Mesothelial cell of epicardium (in vitro differentiated cells): ENCODE measurements around the gene CDK13. TPM values are rescaled to one million over a fixed set of nuclear protein-coding genes. Genes with fewer than 3 reads are reported as not detected.
A peak's percentile ranks its signal among the peaks of the same experiment; 100 is the strongest.

Source experiments
- DNase-seq, 2 experiments: peaks; one replicate each; pipeline ENCODE4 v3.0.0; 2021; ENCODE audit warnings: low spot score in 2 of 2; ENCODE audit not compliant: unreplicated experiment in 2 of 2
- H3K27ac Mint-ChIP-seq: 2 replicates; pipeline ENCODE4 v1.8.0; 2021; ENCODE audit warnings: mixed read lengths
- H3K27me3 Mint-ChIP-seq: 2 replicates; pipeline ENCODE4 v1.8.0; 2021; ENCODE audit warnings: low read depth, mixed read lengths
- H3K36me3 Mint-ChIP-seq: 2 replicates; pipeline ENCODE4 v1.8.0; 2021; ENCODE audit warnings: mixed read lengths
- H3K4me1 Mint-ChIP-seq: 2 replicates; pipeline ENCODE4 v1.8.0; 2021; ENCODE audit warnings: mixed read lengths
- H3K4me3 Mint-ChIP-seq: 2 replicates; pipeline ENCODE4 v1.8.0; 2021; ENCODE audit warnings: mild to moderate bottlenecking, moderate library complexity, mixed read lengths
- H3K9me3 Mint-ChIP-seq: 2 replicates; pipeline ENCODE4 v1.8.0; 2021; ENCODE audit warnings: mixed read lengths
- total RNA-seq: library from RNA; stranded (reverse); gene quantifications from 3 replicates; pipeline ENCODE4 v1.2.1, GENCODE V29; 2021
- TF ChIP-seq, protein P1 (sequence below): fragments of 200-600 bp; sonication (generic); IDR thresholded peaks from one replicate; pipeline ENCODE4 v1.5.0; 2021; ENCODE audit warnings: antibody characterized with exemption; ENCODE audit not compliant: unreplicated experiment

CDK13 gene
- total RNA-seq, 1 donor from 2014 or later: 82.0 TPM

DNA sequence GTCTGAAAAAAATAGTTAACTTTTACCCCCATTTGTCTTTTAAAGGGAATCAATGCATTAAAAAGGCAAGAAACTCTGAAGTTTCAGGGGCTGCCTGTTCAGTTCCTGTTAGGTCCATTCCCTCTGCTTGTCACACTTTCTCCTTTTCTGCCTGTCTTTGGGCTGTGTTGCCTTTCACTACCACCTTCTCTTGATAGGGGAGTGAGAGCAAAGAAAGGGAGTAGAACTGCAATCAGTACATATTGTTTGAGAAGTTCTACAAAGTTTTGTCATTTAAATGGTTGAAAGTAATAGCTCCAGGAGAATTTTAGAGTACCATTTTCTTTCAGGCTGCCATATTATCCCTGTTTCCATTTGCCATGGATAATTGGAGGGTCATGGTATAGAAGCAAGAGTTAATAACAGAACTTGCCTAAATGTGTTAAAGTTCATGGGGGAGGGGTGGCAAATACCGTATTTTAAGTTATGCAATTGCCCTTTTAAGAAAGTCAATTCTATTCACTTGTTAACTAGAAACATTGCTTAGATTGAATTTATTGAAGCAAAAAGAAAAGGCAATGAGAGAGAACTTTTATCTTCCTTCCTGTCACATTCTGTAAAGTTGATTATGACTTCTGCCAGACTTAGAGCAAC, 145.8 kb downstream of the CDK13 start:
- H3K36me3 Mint-ChIP-seq: peaks cover 21% of the 10 kb centered on the region
- H3K27ac Mint-ChIP-seq: no peak overlapping the region
- TF ChIP-seq, protein P1, sequence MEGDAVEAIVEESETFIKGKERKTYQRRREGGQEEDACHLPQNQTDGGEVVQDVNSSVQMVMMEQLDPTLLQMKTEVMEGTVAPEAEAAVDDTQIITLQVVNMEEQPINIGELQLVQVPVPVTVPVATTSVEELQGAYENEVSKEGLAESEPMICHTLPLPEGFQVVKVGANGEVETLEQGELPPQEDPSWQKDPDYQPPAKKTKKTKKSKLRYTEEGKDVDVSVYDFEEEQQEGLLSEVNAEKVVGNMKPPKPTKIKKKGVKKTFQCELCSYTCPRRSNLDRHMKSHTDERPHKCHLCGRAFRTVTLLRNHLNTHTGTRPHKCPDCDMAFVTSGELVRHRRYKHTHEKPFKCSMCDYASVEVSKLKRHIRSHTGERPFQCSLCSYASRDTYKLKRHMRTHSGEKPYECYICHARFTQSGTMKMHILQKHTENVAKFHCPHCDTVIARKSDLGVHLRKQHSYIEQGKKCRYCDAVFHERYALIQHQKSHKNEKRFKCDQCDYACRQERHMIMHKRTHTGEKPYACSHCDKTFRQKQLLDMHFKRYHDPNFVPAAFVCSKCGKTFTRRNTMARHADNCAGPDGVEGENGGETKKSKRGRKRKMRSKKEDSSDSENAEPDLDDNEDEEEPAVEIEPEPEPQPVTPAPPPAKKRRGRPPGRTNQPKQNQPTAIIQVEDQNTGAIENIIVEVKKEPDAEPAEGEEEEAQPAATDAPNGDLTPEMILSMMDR: no peak
- DNase-seq: no peak
- H3K9me3 Mint-ChIP-seq: no peaks in the 10 kb centered on the region
- no peaks in the 10 kb centered on the region for H3K27me3 Mint-ChIP-seq
- H3K4me1 Mint-ChIP-seq: peaks cover 45% of the 10 kb centered on the region
- no peak overlapping the region for H3K4me3 Mint-ChIP-seq

DNA sequence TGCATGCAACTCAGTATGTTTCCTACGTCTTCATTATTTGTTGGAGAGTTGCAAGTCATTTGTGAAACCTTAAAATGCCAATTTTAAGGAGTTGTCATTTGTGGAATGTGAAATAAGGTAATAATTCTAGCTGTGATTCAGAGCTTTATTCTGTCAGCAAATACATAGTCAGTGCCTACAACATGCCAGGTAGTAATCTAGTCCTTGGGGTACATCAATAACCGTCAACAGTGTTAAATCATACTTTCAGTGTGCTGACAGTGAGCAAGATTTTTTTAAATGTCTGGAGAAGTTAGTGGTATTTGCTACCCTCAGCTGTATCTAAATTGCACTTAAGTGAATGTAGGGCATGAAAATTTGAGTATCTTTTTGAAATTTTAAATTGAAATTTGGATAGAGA, 147.7 kb downstream of the CDK13 start:
- TF ChIP-seq, protein P1: no peak
- peak overlapping the region; percentile 78 for H3K27ac Mint-ChIP-seq
- DNase-seq: no peak
- no peaks in the 10 kb centered on the region for H3K27me3 Mint-ChIP-seq
- H3K36me3 Mint-ChIP-seq: peaks cover 18% of the 10 kb centered on the region
- no peak overlapping the region for H3K4me3 Mint-ChIP-seq
- peaks cover 31% of the 10 kb centered on the region for H3K4me1 Mint-ChIP-seq
- no peaks in the 10 kb centered on the region for H3K9me3 Mint-ChIP-seq

DNA sequence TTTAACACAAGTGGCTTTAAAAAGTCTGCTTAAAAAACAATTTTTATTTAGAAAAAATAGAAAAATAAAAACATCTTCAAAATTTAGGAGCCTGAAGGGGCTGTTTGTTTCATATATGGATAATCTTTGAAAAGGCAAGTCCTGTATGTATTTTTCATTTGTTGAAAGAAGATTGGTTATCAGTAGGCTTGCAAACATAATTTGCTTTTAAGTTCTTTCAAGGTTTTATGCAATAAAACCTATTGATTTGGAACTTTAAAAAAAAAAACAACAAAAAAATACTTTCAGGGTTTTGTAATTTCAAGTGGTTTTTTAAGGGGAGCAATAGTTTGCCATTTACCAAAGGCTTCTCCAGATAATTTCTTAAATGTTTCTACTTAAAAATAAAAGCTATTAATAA, 148.8 kb downstream of the CDK13 start:
- Mint-ChIP-seq H3K27ac (no peak overlapping the region), H3K9me3 (no peaks in the 10 kb centered on the region), H3K27me3 (no peaks in the 10 kb centered on the region), H3K36me3 (peaks cover 13% of the 10 kb centered on the region), H3K4me3 (no peak overlapping the region), H3K4me1 (peaks cover 34% of the 10 kb centered on the region)
- DNase-seq: no peak
- TF ChIP-seq, protein P1: no peak

DNA sequence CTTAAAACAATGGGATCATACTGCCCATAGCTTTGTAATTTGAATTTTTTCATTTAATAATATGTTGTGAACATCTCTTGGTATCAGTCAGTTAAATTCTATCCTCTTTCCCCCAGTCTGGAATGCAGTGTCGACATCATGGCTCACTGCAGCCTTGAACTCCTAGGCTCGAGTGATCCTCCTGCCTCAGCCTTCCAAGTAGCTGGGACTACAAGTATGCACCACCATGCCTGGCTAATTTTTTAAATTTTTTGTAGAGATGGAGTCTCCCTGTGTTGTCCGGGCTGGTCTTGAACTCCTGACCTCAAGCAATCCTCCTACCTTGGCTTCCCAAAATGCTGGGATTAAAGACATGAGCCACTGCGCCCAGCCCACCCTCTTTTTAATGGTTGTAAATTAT, 149.8 kb downstream of the CDK13 start:
- TF ChIP-seq, protein P1: no peak
- Mint-ChIP-seq H3K27ac (peak overlapping the region; percentile 43), H3K9me3 (no peaks in the 10 kb centered on the region), H3K4me3 (no peak overlapping the region), H3K36me3 (peaks cover 4% of the 10 kb centered on the region), H3K4me1 (peaks cover 32% of the 10 kb centered on the region), H3K27me3 (no peaks in the 10 kb centered on the region)
- DNase-seq: no peak

DNA sequence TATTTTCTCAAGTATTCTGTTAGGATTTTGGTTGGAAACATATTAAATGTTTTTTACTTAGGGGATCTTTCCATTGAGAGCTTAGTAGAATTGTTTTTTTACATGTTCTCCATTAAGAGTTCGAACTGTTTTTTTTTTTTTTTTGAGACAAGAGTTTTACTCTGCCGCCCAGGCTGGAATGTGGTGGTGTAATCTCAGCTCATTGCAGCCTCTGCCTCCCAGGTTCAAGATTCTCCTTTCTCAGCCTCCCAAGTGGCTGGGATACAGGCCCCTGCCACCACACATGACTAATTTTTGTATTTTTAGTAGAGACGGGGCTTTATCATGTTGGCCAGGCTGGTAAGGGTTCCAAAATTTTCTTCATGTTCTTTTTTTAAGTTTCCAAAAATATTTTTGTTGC, 151.1 kb downstream of the CDK13 start:
- no peaks in the 10 kb centered on the region for H3K27me3 Mint-ChIP-seq
- TF ChIP-seq, protein P1: no peak
- peak overlapping the region; percentile 34 for H3K27ac Mint-ChIP-seq
- DNase-seq: no peak
- no peak overlapping the region for H3K4me3 Mint-ChIP-seq
- H3K36me3 Mint-ChIP-seq: no peaks in the 10 kb centered on the region
- H3K4me1 Mint-ChIP-seq: peaks cover 32% of the 10 kb centered on the region
- no peaks in the 10 kb centered on the region for H3K9me3 Mint-ChIP-seq

GRCh38 chr7:40102897-40103296, 152.8 kb downstream of the CDK13 start:
- H3K4me3 Mint-ChIP-seq: no peak overlapping the region
- no peaks in the 10 kb centered on the region for H3K9me3 Mint-ChIP-seq
- H3K27me3 Mint-ChIP-seq: no peaks in the 10 kb centered on the region
- TF ChIP-seq, protein P1: no peak
- DNase-seq: no peak
- H3K27ac Mint-ChIP-seq: peak overlapping the region; percentile 66
- peaks cover 25% of the 10 kb centered on the region for H3K4me1 Mint-ChIP-seq
- no peaks in the 10 kb centered on the region for H3K36me3 Mint-ChIP-seq
